Lower lobe of right lung (tissue), 2 donors: ENCODE measurements around the gene LTC4S. TPM values are rescaled to one million over a fixed set of nuclear protein-coding genes. Genes with fewer than 3 reads are reported as not detected.

Source experiments
- ATAC-seq, 2 donors: fragments of 200-7000 bp; cut with Tn5 transposase; one replicate each; pipeline ENCODE4 v1.9.1; 2020 to 2022; ENCODE audit warnings: mild to moderate bottlenecking in 2 of 2, moderate library complexity in 2 of 2
- DNase-seq: peaks from one replicate; pipeline ENCODE4 v3.0.0-alpha.2; 2020
- H3K27ac ChIP-seq: fragments of 200-600 bp; one replicate; pipeline ENCODE4 v1.8.0; 2022
- H3K27me3 ChIP-seq: fragments of 200-600 bp; one replicate; pipeline ENCODE4 v1.8.0; 2022; ENCODE audit warnings: low read depth
- H3K36me3 ChIP-seq: fragments of 200-600 bp; one replicate; pipeline ENCODE4 v1.8.0; 2022; ENCODE audit warnings: mild to moderate bottlenecking
- H3K4me1 ChIP-seq: fragments of 200-600 bp; one replicate; pipeline ENCODE4 v1.8.0; 2022
- H3K4me3 ChIP-seq: fragments of 200-600 bp; one replicate; pipeline ENCODE4 v1.8.0; 2022; ENCODE audit warnings: mild to moderate bottlenecking
- H3K9me3 ChIP-seq: fragments of 200-600 bp; one replicate; pipeline ENCODE4 v1.8.0; 2022
- CTCF ChIP-seq: fragments of 200-600 bp; IDR thresholded peaks from one replicate; pipeline ENCODE4 v1.8.0; 2022; ENCODE audit warnings: antibody characterized with exemption, mild to moderate bottlenecking
- intact Hi-C: fragments of 100-400 bp; cut with DNase I; formaldehyde crosslinking; loops from one replicate; pipeline ENCODE4 v1.11.0; 2022
- total RNA-seq: library from RNA; stranded (reverse); fragmentation: NEBNext Ultra II Directional; extraction: Animal tissue kit (Norgen Biotek cat#: 25700); gene quantifications from one replicate; pipeline ENCODE4 v1.2.1, GENCODE V29; 2021
- donor health status: DM: no; HTN: yes; CAD: no; lungs with severe emphysema.

The LTC4S gene
- total RNA-seq, 1 donor from 2014 or later = 20.1 TPM

DNA sequence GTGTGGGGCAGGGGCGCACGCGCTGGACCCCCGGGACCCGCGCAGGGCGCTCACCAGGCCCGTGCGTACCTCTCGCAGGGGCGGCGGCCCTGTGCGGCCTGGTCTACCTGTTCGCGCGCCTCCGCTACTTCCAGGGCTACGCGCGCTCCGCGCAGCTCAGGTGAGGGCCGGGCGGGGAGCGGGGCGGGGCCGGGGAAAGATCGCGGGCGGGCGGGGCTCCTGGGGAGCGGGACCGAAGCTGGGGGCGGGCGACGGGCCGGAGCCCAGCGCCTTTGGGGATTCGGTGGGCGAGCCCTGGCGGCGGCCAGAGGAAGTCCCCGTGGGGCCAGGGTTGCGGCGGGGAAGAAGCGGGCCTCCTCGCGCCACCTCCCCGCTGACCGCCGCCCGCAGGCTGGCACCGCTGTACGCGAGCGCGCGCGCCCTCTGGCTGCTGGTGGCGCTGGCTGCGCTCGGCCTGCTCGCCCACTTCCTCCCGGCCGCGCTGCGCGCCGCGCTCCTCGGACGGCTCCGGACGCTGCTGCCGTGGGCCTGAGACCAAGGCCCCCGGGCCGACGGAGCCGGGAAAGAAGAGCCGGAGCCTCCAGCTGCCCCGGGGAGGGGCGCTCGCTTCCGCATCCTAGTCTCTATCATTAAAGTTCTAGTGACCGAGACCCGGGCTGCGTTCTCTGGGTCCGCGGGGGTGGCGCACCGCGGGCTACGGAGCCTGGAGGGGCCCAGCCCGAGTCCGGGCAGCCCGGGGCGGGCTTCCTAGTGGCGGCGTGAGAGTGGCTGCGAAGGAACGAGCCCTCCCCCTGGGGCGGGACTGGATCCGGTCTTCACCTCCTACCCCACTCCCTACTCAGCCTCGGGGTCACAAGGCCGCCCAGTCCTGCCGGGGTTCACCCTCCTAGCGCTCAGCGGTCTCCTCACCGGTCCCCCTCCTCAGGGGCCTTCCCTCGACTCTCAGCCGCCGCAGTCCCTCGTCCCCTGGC, 2.4 kb downstream of the LTC4S start:
- intact Hi-C loops = no loop called here
- TF ChIP-seq CTCF = peak; percentile 91
- Histone ChIP-seq H3K4me1 (peaks cover 53% of the 10 kb centered on the region), H3K36me3 (peaks cover 39% of the 10 kb centered on the region), H3K27me3 (no peaks in the 10 kb centered on the region), H3K27ac (peak overlapping the region; percentile 80), H3K4me3 (peak overlapping the region; percentile 76), H3K9me3 (no peaks in the 10 kb centered on the region)
- peak; percentile 92 for DNase-seq
- peak; percentile 88 to 89 for ATAC-seq

GRCh38 chr5:179796877-179797608, 3.3 kb downstream of the LTC4S start:
- ATAC-seq (no peak), DNase-seq (no peak)
- Histone ChIP-seq H3K27ac (peak overlapping the region; percentile 80), H3K9me3 (no peaks in the 10 kb centered on the region), H3K4me3 (peak overlapping the region; percentile 76), H3K36me3 (peaks cover 43% of the 10 kb centered on the region), H3K4me1 (peaks cover 54% of the 10 kb centered on the region), H3K27me3 (no peaks in the 10 kb centered on the region)
- intact Hi-C loops = no loop called here
- TF ChIP-seq CTCF = no peak

DNA sequence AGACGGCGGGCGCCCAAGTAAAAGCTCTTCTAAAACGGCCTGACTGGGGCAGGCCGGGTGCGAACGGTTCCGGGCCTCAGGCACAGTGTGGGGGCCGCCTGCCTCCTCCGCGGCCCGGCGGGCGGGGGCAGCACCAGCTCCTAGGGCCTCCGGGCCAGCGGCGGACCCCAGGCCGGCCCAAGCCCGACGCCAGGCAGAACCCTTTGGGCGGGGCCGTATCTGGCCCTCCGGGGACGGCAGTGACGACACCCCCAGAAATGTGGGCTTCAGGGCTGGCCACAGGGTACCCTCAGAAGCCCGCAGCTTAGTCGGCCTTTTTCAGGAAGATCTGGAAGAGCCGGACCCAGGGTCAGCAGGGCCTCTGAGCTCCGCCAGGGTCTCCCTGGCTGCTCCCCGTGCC, 4.0 kb downstream of the LTC4S start:
- Histone ChIP-seq H3K27ac (no peak overlapping the region), H3K27me3 (no peaks in the 10 kb centered on the region), H3K4me3 (no peak overlapping the region), H3K9me3 (no peaks in the 10 kb centered on the region), H3K36me3 (peaks cover 46% of the 10 kb centered on the region), H3K4me1 (peaks cover 54% of the 10 kb centered on the region)
- ATAC-seq (no peak), DNase-seq (no peak)
- intact Hi-C loops = no loop called here
- no peak for TF ChIP-seq CTCF

DNA sequence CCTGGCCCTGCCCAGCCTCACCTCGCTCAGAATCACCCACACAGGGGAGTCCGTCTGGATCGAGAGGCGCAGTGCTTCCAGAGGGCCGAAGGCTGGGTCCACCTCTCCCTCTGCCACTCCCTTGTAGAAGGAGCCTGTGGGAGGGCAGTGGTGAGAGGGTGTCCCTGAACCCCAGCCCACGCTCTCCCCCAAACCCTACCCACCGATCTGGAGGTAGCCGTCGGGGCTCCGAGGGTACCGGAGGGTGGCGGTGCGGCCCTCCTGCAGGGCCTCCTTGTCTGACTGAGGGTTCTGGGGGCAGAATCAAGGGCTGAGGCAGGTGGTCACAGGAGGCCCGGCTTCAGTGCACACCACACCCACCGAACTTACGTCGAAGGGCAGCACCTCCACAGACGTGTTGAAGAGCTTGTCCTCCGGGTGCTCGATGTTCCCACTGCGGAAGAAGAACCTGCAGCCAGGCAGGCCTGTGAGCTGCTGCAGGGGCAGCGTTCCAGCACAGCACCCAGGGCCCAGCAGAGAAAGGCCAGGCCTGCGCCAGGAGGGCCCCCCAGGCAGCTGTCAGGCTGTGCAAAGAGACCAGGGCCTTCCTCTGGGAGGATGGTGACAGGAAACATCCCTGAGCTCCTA, 4.5 kb downstream of the LTC4S start:
- TF ChIP-seq CTCF = no peak
- Histone ChIP-seq H3K4me3 (no peak overlapping the region), H3K4me1 (peaks cover 54% of the 10 kb centered on the region), H3K27me3 (no peaks in the 10 kb centered on the region), H3K36me3 (peaks cover 46% of the 10 kb centered on the region), H3K27ac (no peak overlapping the region), H3K9me3 (no peaks in the 10 kb centered on the region)
- DNase-seq (no peak), ATAC-seq (no peak)
- intact Hi-C loops = no loop called here
